ENCODE results near the gene SLC10A3. TPM values are rescaled to one million over a fixed set of nuclear protein-coding genes. Genes with fewer than 3 reads are reported as not detected.

Gene SLC10A3
- total RNA-seq, 2 donors from 2014 or later, result 5.4 to 9.1 TPM

DNA sequence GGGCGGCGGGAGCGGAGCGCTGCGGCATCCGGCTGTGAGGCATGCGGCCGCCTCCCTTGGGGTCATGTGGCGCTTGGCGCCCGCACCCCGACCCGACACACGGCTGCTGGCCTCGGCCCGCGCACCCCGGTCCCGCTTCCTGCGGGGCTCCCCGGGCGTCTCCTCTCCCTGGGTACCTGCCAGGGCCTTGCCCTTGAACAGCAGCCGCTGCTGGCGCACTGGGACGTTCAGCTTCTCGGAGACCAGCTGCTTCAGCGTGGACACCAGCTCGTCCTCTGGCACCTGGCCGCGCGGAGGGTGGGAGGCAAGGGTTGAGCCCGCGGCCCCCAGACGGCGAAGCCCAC is 4.4 kb downstream of the SLC10A3 start:
- no peaks in the 10 kb centered on the region for H3K27me3 Mint-ChIP-seq (ENCODE audit: insufficient read depth)
- 4% methylated on average over 35 of the region's 35 CpGs; no CpG with 5 or more reads in 1 of the 2 experiments for WGBS, 2 experiments (ENCODE audit: insufficient coverage in 1 of 2, insufficient read length in 1 of 2)
- Histone ChIP-seq H3K9me3 (ENCODE audit: control insufficient read depth, low read length) (no peaks in the 10 kb centered on the region), H3K4me1 (ENCODE audit: control insufficient read depth, insufficient read depth, low read length) (no peaks in the 10 kb centered on the region), H3K4me3 (ENCODE audit: low read length) (peak overlapping the region; percentile 72), H3K27me3 (ENCODE audit: control insufficient read depth, insufficient read depth, low read length, poor library complexity, severe bottlenecking) (no peaks in the 10 kb centered on the region), H3K27ac (ENCODE audit: low read depth, low read length) (no peak overlapping the region), H3K9ac (ENCODE audit: extremely low read depth, low read length, poor library complexity, severe bottlenecking) (no peak overlapping the region), H3K36me3 (ENCODE audit: control insufficient read depth, insufficient read depth, low read length) (peaks cover 4% of the 10 kb centered on the region)
- peaks cover 6% of the 10 kb centered on the region for H3K36me3 Mint-ChIP-seq (ENCODE audit: low read depth)
- peaks cover 75% of the 10 kb centered on the region for H3K9me3 Mint-ChIP-seq
- peak overlapping the region; percentile 61 for H3K4me3 Mint-ChIP-seq
- no peaks in the 10 kb centered on the region for H3K4me1 Mint-ChIP-seq
- DNase-seq, result peak; percentile 54
- no peak overlapping the region for H3K27ac Mint-ChIP-seq
- no peak for TF ChIP-seq CTCF (conservative IDR thresholded peaks at IDR 0.05)

GRCh38 chrX:154485150-154486051 is 5.0 kb downstream of the SLC10A3 start:
- Histone ChIP-seq H3K9ac (ENCODE audit: extremely low read depth, low read length, poor library complexity, severe bottlenecking) (no peak overlapping the region), H3K4me3 (ENCODE audit: low read length) (peak overlapping the region; percentile 72), H3K36me3 (ENCODE audit: control insufficient read depth, insufficient read depth, low read length) (peaks cover 4% of the 10 kb centered on the region), H3K27me3 (ENCODE audit: control insufficient read depth, insufficient read depth, low read length, poor library complexity, severe bottlenecking) (no peaks in the 10 kb centered on the region), H3K4me1 (ENCODE audit: control insufficient read depth, insufficient read depth, low read length) (no peaks in the 10 kb centered on the region), H3K27ac (ENCODE audit: low read depth, low read length) (no peak overlapping the region), H3K9me3 (ENCODE audit: control insufficient read depth, low read length) (no peaks in the 10 kb centered on the region)
- H3K36me3 Mint-ChIP-seq (ENCODE audit: low read depth), result peaks cover 6% of the 10 kb centered on the region
- peaks cover 74% of the 10 kb centered on the region for H3K9me3 Mint-ChIP-seq
- 62% methylated on average over 34 of the region's 35 CpGs; no CpG with 5 or more reads in 1 of the 2 experiments for WGBS, 2 experiments (ENCODE audit: insufficient coverage in 1 of 2, insufficient read length in 1 of 2)
- DNase-seq, result peak; percentile 54
- peak overlapping the region; percentile 61 for H3K4me3 Mint-ChIP-seq
- H3K4me1 Mint-ChIP-seq, result no peaks in the 10 kb centered on the region
- no peak overlapping the region for H3K27ac Mint-ChIP-seq
- TF ChIP-seq CTCF (conservative IDR thresholded peaks at IDR 0.05), result no peak
- no peaks in the 10 kb centered on the region for H3K27me3 Mint-ChIP-seq (ENCODE audit: insufficient read depth)

DNA sequence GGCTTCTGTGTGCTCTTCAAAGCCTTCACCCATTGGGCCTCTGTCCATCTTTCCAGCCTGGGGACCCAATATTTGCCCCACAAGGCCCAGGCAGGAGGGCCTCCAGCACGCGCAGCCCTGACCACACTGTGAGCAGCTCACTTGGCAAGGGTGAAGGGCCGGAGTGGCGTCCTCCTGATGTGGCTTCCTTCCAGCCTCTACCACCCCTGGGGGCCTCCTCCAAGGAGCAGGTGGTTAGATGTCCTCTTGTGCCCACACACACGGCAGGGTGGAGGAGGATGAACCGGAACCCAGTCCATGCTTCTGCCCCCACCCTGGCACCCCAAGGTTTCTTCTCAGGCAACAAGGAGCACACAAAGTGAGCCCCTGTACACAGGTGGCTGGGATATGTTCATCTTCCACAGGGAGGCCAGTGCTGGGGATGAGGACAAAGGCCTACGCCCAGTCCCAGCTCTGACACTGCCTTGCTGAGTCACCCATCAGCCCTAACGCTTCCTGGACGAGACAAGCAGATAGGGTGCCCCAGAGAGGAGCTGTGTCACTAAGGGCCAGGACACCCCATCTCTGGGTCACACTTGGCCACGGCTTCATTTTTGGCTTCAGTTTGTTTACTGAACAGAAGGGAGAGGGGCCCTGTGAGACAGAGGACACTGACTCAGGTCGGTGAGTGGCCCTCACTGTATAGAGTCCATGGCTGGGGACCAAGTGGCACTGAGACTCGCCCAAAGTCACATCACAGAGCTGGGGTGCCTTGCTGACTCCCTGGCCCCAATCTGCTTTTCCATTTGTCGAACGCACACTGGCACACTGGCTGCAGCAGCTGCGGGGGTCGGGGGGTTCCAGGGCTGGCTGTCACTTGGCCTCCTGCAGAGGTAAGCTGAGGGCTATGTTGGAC is 5.9 kb downstream of the SLC10A3 start:
- Histone ChIP-seq H3K27ac (ENCODE audit: low read depth, low read length) (no peak overlapping the region), H3K4me1 (ENCODE audit: control insufficient read depth, insufficient read depth, low read length) (no peaks in the 10 kb centered on the region), H3K27me3 (ENCODE audit: control insufficient read depth, insufficient read depth, low read length, poor library complexity, severe bottlenecking) (no peaks in the 10 kb centered on the region), H3K36me3 (ENCODE audit: control insufficient read depth, insufficient read depth, low read length) (peaks cover 4% of the 10 kb centered on the region), H3K9me3 (ENCODE audit: control insufficient read depth, low read length) (no peaks in the 10 kb centered on the region), H3K9ac (ENCODE audit: extremely low read depth, low read length, poor library complexity, severe bottlenecking) (no peak overlapping the region), H3K4me3 (ENCODE audit: low read length) (no peak overlapping the region)
- H3K4me1 Mint-ChIP-seq, result no peaks in the 10 kb centered on the region
- no peak overlapping the region for H3K4me3 Mint-ChIP-seq
- no peak overlapping the region for H3K27ac Mint-ChIP-seq
- WGBS, 2 experiments (ENCODE audit: insufficient coverage in 1 of 2, insufficient read length in 1 of 2), result 92 to 95% methylated on average over 4 to 16 of the region's 16 CpGs
- no peak for DNase-seq
- no peaks in the 10 kb centered on the region for H3K27me3 Mint-ChIP-seq (ENCODE audit: insufficient read depth)
- no peak for TF ChIP-seq CTCF (conservative IDR thresholded peaks at IDR 0.05)
- H3K9me3 Mint-ChIP-seq, result peaks cover 75% of the 10 kb centered on the region
- peaks cover 6% of the 10 kb centered on the region for H3K36me3 Mint-ChIP-seq (ENCODE audit: low read depth)
